ENCODE data around the gene GALNTL6.

The GALNTL6 gene

GRCh38 chr4:171812665-171813525, at the start of gene GALNTL6:
GALNTL6 (plus strand) TSS chr4:171813404.
- DNase-seq (ENCODE audit: low spot score) = no peak

- no peak for DNase-seq (ENCODE audit: low spot score)
Observed at GRCh38 chr4:171765514-171765913, 47.7 kb upstream of the GALNTL6 start.

GRCh38 chr4:171774642-171775190, 38.5 kb upstream of the GALNTL6 start:
- DNase-seq (ENCODE audit: low spot score) = no peak

GRCh38 chr4:171779301-171779700, 33.9 kb upstream of the GALNTL6 start:
- DNase-seq (ENCODE audit: low spot score) = no peak

GRCh38 chr4:171785388-171785787, 27.8 kb upstream of the GALNTL6 start:
- DNase-seq (ENCODE audit: low spot score) = peak; percentile 17

GRCh38 chr4:171793723-171794122, 19.5 kb upstream of the GALNTL6 start:
- no peak for DNase-seq (ENCODE audit: low spot score)

GRCh38 chr4:171794528-171794927, 18.7 kb upstream of the GALNTL6 start:
- DNase-seq (ENCODE audit: low spot score) = no peak

- no peak for DNase-seq (ENCODE audit: low spot score)
Observed at GRCh38 chr4:171809854-171810253, 3.4 kb upstream of the GALNTL6 start.

- DNase-seq (ENCODE audit: low spot score) = no peak
Observed at GRCh38 chr4:171812333-171812664, 905 bp upstream of the GALNTL6 start.

- DNase-seq (ENCODE audit: low spot score) = no peak
Observed at GRCh38 chr4:171813526-171814250, 484 bp downstream of the GALNTL6 start.

GRCh38 chr4:171814545-171814944, 1.3 kb downstream of the GALNTL6 start:
- no peak for DNase-seq (ENCODE audit: low spot score)

GRCh38 chr4:171817026-171817425, 3.8 kb downstream of the GALNTL6 start:
- no peak for DNase-seq (ENCODE audit: low spot score)

- no peak for DNase-seq (ENCODE audit: low spot score)
Observed at GRCh38 chr4:171834640-171835039, 21.4 kb downstream of the GALNTL6 start.

GRCh38 chr4:171843456-171843855, 30.3 kb downstream of the GALNTL6 start:
- no peak for DNase-seq (ENCODE audit: low spot score)

GRCh38 chr4:171846232-171846631, 33.0 kb downstream of the GALNTL6 start:
- peak; percentile 20 for DNase-seq (ENCODE audit: low spot score)

GRCh38 chr4:171846893-171847292, 33.7 kb downstream of the GALNTL6 start:
- no peak for DNase-seq (ENCODE audit: low spot score)

- DNase-seq (ENCODE audit: low spot score) = no peak
Observed at GRCh38 chr4:171847751-171848150, 34.5 kb downstream of the GALNTL6 start.

GRCh38 chr4:171849686-171850222, 36.5 kb downstream of the GALNTL6 start:
- DNase-seq (ENCODE audit: low spot score) = no peak

- no peak for DNase-seq (ENCODE audit: low spot score)
Observed at GRCh38 chr4:171851295-171851694, 38.1 kb downstream of the GALNTL6 start.

- DNase-seq (ENCODE audit: low spot score) = no peak
Observed at GRCh38 chr4:171857302-171858012, 44.3 kb downstream of the GALNTL6 start.

GRCh38 chr4:171875291-171875690, 62.1 kb downstream of the GALNTL6 start:
- no peak for DNase-seq (ENCODE audit: low spot score)

GRCh38 chr4:171876636-171877035, 63.4 kb downstream of the GALNTL6 start:
- DNase-seq (ENCODE audit: low spot score) = no peak

Measured in pons (tissue), 1 donor.